Heart left ventricle (tissue), 16 donors: ENCODE results near the gene FJX1. TPM values are rescaled to one million over a fixed set of nuclear protein-coding genes. Genes with fewer than 3 reads are reported as not detected.
A peak's percentile ranks its signal among the peaks of the same experiment; 100 is the strongest.

Experiments
- ATAC-seq, 4 donors: fragments of 200-7000 bp; cut with Tn5 transposase; one replicate each; pipeline ENCODE4 v1.9.1; 2020 to 2022; ENCODE audit warnings: moderate library complexity in 4 of 4, mild to moderate bottlenecking in 3 of 4, moderate number of reproducible peaks in 1 of 4
- DNase-seq, 5 donors: peaks; one replicate each; pipeline ENCODE4 v3.0.0-alpha.2; 2020
- H3K27ac ChIP-seq, 12 donors: fragments of 200-600 bp; sonication (generic) in 4 of 12; one replicate each; pipeline versions ENCODE4 v1.5.0 to v1.8.0; 2016 to 2022; ENCODE audit warnings: mild to moderate bottlenecking in 2 of 12
- H3K27me3 ChIP-seq, 9 donors: fragments of 200-600 bp; sonication (generic) in 2 of 9; one replicate each; pipeline versions ENCODE4 v1.5.1 to v1.8.0; 2016 to 2022; ENCODE audit warnings: mild to moderate bottlenecking in 3 of 9
- H3K36me3 ChIP-seq, 9 donors: fragments of 200-600 bp; sonication (generic) in 2 of 9; one replicate each; pipeline versions ENCODE4 v1.5.0 to v1.8.0; 2018 to 2022; ENCODE audit warnings: mild to moderate bottlenecking in 2 of 9
- H3K4me1 ChIP-seq, 12 donors: fragments of 200-600 bp; sonication (generic) in 4 of 12; one replicate each; pipeline versions ENCODE4 v1.5.0 to v1.8.0; 2016 to 2022; ENCODE audit warnings: mild to moderate bottlenecking in 3 of 12
- H3K4me3 ChIP-seq, 12 donors: fragments of 200-600 bp; sonication (generic) in 4 of 12; one replicate each; pipeline versions ENCODE4 v1.5.0 to v1.8.0; 2017 to 2022; ENCODE audit warnings: mild to moderate bottlenecking in 9 of 12, moderate library complexity in 4 of 12
- H3K9me3 ChIP-seq, 12 donors: fragments of 200-600 bp; sonication (generic) in 4 of 12; one replicate each; pipeline versions ENCODE4 v1.5.0 to v1.8.0; 2016 to 2022; ENCODE audit warnings: mild to moderate bottlenecking in 1 of 12
- CTCF ChIP-seq, 12 donors: fragments of 200-600 bp; sonication (generic) in 4 of 12; IDR thresholded peaks; one replicate each; pipeline versions ENCODE4 v1.5.0 to v1.8.0; 2018 to 2022; ENCODE audit warnings: antibody characterized with exemption in 12 of 12, mild to moderate bottlenecking in 5 of 12
- POLR2A ChIP-seq, 2 donors: fragments of 450-650 bp; IDR thresholded peaks; one replicate each; pipeline ENCODE4 v1.6.1; 2017; ENCODE audit warnings: antibody characterized with exemption in 2 of 2, mild to moderate bottlenecking in 2 of 2, moderate library complexity in 2 of 2
- WGBS, 4 donors: extraction: QIAGEN DNeasy Blood & Tissue Kit in 2 of 4; methylation state at CpG; one replicate each; pipeline versions ENCODE4 v1.1.5 to v1.1.7; 2013 to 2018; 5-methylcytosine and 5-hydroxymethylcytosine counted together
- intact Hi-C, 10 donors: fragments of 100-400 bp; cut with DNase I; formaldehyde crosslinking; loops; one replicate each; pipeline versions ENCODE4 v1.11.1 to v1.14.2; 2022
- polyA plus RNA-seq, 2 donors: library from polyadenylated mRNA; stranded (reverse); fragments of 200-250 nt; gene quantifications; one replicate each; pipeline ENCODE4 v1.2.3, GENCODE V29; 2013
- total RNA-seq, 9 donors: library from RNA; depleted of rRNA in 2 of 9; stranded (reverse); fragments of >200 nt in 2 of 9; fragmentation: NEBNext Ultra II Directional in 3 of 9; extraction: Animal tissue kit (Norgen Biotek cat#: 25700) in 3 of 9; gene quantifications; one replicate each; pipeline versions ENCODE4 v1.1.0 to v1.2.4, GENCODE V29; 2016 to 2023
- donor health status: ischemic (EF 13 %, LVEDD 7.1; RV severe dilation, severe dysfunction).
- donor health status: healthy with polysubstance abuse.
- donor health status: DM: no; HTN: yes; CAD: no.
- donor health status: DM: no; HTN: no; CAD: no.
- donor health status: ischemic (EF 25% LVEDD 6.9; RV normal size, moderate dysfunction).
- donor health status: ischemic (EF 25% LVEDD 5.7; RV mildly dilated, moderate dysfunction).
- donor health status: healthy.
- donor health status: DM: yes; HTN: yes; CAD: no.
- donor health status: ischemic (EF 35%, LVEDD 5.7; RV mildly dilated, moderate dysfunction).
- donor health status: nonischemic (EF 11% LVEDD 7.7; RV severe dilation, severe dysfunction).
- donor health status: DM: yes; HTN: yes; CAD: no.
- donor health status: PGD.
- donor health status: ischemic (EF 29% LVEDD 5.4; RV normal size, mild dysfunction).
- donor health status: nonischemic (EF 23%, LVEDD 6.1; RV moderate dilation, normal function).

FJX1 gene
- total and polyA plus RNA-seq, 11 donors = 0.55 to 7.2 (median 2.3) TPM

DNA sequence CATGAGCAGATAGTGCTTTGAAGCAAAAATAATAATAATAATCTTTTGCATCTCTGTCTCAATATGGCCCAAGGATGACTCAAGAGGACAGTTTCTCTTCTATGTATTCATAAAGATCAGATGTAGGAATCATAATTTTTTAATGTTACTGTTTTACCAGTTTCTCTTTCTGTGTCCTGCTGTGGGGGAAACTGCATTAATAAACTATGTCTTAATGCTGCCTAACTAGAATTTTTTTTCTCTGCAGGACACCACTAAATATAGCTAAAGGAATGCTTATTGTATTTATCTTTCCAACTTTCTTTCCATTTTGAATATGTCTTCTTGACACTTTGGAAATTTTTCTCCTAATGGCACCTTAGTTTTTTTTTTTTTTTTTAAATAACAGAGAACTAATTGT is 6.5 kb downstream of the FJX1 start:
- TF ChIP-seq POLR2A (IDR thresholded peaks at IDR 0.05) (no peak), CTCF (IDR thresholded peaks at IDR 0.05) (no peak)
- intact Hi-C loops = loop anchor here in 4 of 10 donors (2.0 to 5.0 kb wide), 2 partner anchors 38 kb away; partner anchors contain the start of gene TRIM44 (in 4 of the 4)
- peaks cover 0 to 32% (median 10%) of the 10 kb centered on the region in 12 donors for H3K4me1 ChIP-seq
- DNase-seq = no peak
- peaks cover 0 to 30% (median 0%) of the 10 kb centered on the region in 9 donors for H3K27me3 ChIP-seq
- H3K27ac ChIP-seq = no peak overlapping the region
- ATAC-seq = no peak
- H3K36me3 ChIP-seq = no peaks in the 10 kb centered on the region
- H3K4me3 ChIP-seq = no peak overlapping the region
- H3K9me3 ChIP-seq = no peaks in the 10 kb centered on the region

DNA sequence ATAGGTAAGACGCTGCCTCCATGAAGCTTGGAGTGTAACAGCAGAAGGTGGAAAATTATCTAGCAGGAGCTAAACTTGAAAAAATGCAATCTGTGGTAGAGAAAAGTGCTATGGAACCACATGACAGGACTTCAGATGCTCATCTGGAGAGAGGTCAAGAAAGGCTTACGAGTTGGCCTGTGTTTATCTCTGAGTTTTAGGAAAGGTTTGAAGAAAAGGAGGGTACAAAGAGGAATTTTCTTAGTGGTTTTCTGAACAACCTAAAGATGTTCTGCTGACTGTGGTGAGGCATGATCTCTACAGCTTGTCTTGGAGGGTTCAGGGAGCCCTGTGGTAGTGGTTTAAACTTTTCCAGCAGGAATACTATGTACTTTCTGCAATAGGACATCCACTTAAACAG is 8.2 kb downstream of the FJX1 start:
- ATAC-seq (no peak), DNase-seq (no peak)
- intact Hi-C loops = no loop called here
- TF ChIP-seq CTCF (IDR thresholded peaks at IDR 0.05) = no peak
- TF ChIP-seq POLR2A (IDR thresholded peaks at IDR 0.05) = no peak
- Histone ChIP-seq H3K4me3 (no peak overlapping the region), H3K27ac (no peak overlapping the region), H3K36me3 (no peaks in the 10 kb centered on the region), H3K9me3 (no peaks in the 10 kb centered on the region), H3K4me1 (peaks cover 0 to 21% (median 6%) of the 10 kb centered on the region in 12 donors), H3K27me3 (peaks cover 0 to 15% (median 0%) of the 10 kb centered on the region in 9 donors)
- 94 to 98% (median 95%) methylated on average over 2 of the region's 2 CpGs for WGBS, 4 donors

DNA sequence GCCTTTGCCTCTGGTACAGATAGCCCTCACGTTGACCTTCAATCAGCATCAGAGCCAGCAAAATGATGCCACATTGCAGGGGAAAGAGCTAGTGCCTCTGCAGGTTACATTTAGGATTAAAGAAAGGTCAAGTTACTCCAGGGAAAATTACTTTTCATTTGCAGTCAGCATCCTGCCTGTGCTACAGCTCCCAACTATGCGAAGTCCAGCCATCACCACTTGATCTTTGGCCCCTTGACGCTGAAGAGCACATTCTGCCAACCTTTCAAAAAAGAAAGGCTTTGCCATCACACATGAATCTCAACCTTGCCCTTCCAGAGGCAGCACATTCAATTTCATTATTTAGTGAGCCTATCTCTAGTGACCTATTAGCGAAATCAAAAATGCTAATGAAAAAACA is 11.3 kb downstream of the FJX1 start:
- Histone ChIP-seq H3K9me3 (no peaks in the 10 kb centered on the region), H3K27ac (no peak overlapping the region), H3K4me3 (no peak overlapping the region), H3K4me1 (no peaks in the 10 kb centered on the region), H3K27me3 (peaks cover 0 to 18% (median 0%) of the 10 kb centered on the region in 9 donors), H3K36me3 (no peaks in the 10 kb centered on the region)
- TF ChIP-seq POLR2A (IDR thresholded peaks at IDR 0.05) (no peak), CTCF (IDR thresholded peaks at IDR 0.05) (no peak)
- WGBS, 4 donors = 78 to 90% (median 86%) methylated on average over 4 of the region's 4 CpGs
- DNase-seq = no peak
- intact Hi-C loops = no loop called here
- ATAC-seq = no peak

GRCh38 chr11:35629914-35630313 is 11.7 kb downstream of the FJX1 start:
- Histone ChIP-seq H3K4me3 (no peak overlapping the region), H3K36me3 (no peaks in the 10 kb centered on the region), H3K27ac (no peak overlapping the region), H3K27me3 (peaks cover 0 to 18% (median 0%) of the 10 kb centered on the region in 9 donors), H3K4me1 (no peaks in the 10 kb centered on the region), H3K9me3 (no peaks in the 10 kb centered on the region)
- TF ChIP-seq CTCF (IDR thresholded peaks at IDR 0.05) = no peak
- TF ChIP-seq POLR2A (IDR thresholded peaks at IDR 0.05) = no peak
- WGBS, 4 donors = 66 to 72% (median 67%) methylated on average over 6 of the region's 6 CpGs
- DNase-seq = no peak
- peak in 1 of 4 donors; percentile 50 for ATAC-seq
- intact Hi-C loops = no loop called here
